Measurements from ENCODE around the gene PDE11A.
"Not testable (repeated sequence)": the region's sequence is repeated elsewhere in the genome, so short reads cannot be mapped to it uniquely, and the experiment has no call there.

Gene PDE11A

DNA sequence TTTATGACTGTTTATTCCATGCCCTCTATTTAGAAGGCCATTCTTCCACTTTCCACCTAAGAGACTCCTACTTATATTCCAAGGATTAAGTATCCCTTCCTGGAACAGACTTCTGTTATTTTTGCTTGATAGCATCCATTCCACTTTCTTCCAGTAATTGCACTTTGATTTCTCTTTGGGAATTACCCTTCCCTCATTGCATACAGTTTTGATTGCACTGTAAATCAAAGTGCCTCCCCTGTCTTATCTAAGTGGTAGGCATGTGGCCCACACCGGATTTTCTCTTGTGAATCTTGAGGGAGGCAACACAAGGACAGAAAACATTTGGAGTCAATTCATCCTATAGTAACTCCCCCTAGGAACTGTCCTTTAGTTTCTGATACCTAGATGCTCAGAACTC is 120.4 kb downstream of the PDE11A start:
- TF ChIP-seq, protein P1, sequence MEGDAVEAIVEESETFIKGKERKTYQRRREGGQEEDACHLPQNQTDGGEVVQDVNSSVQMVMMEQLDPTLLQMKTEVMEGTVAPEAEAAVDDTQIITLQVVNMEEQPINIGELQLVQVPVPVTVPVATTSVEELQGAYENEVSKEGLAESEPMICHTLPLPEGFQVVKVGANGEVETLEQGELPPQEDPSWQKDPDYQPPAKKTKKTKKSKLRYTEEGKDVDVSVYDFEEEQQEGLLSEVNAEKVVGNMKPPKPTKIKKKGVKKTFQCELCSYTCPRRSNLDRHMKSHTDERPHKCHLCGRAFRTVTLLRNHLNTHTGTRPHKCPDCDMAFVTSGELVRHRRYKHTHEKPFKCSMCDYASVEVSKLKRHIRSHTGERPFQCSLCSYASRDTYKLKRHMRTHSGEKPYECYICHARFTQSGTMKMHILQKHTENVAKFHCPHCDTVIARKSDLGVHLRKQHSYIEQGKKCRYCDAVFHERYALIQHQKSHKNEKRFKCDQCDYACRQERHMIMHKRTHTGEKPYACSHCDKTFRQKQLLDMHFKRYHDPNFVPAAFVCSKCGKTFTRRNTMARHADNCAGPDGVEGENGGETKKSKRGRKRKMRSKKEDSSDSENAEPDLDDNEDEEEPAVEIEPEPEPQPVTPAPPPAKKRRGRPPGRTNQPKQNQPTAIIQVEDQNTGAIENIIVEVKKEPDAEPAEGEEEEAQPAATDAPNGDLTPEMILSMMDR (IDR thresholded peaks at IDR 0.05; ENCODE audit: extremely low read depth, insufficient read depth, missing control alignments), result no peak
- DNase-seq (ENCODE audit: low spot score), result no peak
- in situ Hi-C loops (cut with MboI; ENCODE audit: low pct_unique_long_range_greater_than_20kb, low sequenced_read_pairs, unreplicated experiment), result no loop called here

DNA sequence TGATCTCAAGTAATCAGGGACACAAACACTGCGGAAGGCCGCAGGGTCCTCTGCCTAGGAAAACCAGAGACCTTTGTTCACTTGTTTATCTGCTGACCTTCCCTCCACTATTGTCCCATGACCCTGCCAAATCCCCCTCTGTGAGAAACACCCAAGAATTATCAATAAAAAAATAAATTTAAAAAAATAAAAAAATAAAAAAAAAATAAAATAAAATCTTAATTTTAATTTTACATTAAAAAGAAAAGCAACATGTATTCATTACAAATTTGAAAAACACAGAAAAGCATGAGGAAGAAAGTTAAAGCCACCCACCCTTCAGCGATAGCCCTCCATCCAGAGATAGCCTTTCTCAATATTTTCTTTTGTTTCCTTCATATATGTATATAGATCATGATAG is 125.0 kb downstream of the PDE11A start:
- DNase-seq (ENCODE audit: low spot score); in situ Hi-C loops (cut with MboI; ENCODE audit: low pct_unique_long_range_greater_than_20kb, low sequenced_read_pairs, unreplicated experiment): not testable (repeated sequence)

DNA sequence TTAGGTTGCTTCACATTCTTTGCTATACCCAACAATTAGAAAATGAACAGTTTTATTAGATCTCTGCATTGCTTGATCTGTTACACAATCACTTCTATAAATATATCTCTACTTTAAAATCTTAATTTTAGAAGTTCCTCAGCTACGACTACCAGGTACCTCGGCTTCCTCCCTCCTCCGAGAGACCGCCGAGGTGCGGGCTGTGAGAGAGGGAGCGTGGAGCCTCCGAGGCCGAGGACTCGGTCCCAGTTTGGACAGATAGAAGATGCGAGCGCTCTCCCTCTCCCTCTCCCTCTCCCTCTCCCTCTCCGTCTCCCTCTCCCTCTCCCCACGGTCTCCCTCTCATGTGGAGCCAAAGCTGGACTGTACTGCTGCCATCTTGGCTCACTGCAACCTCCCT is 128.0 kb downstream of the PDE11A start:
- in situ Hi-C loops (cut with MboI; ENCODE audit: low pct_unique_long_range_greater_than_20kb, low sequenced_read_pairs, unreplicated experiment); DNase-seq (ENCODE audit: low spot score): not testable (repeated sequence)

DNA sequence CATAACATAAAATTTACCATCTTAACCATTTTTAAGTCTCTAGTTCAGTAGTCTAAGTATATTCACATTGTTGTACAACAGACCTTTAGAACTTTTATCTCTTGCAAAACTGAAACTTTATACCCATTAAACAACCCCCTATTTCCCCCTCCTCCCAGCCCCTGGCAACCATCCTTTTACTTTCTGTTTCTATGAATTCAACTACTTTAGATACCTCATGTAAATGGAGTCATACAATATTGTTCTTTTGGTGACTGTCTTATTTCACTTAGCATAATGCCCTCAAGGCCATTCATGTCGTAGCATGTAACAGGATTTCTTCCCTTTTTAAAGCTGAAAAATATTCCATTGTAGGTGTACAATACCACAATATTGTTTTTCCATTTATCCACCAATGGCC is 129.8 kb downstream of the PDE11A start:
- DNase-seq (ENCODE audit: low spot score), result no peak
- TF ChIP-seq, protein P1 (IDR thresholded peaks at IDR 0.05; ENCODE audit: extremely low read depth, insufficient read depth, missing control alignments), result no peak
- in situ Hi-C loops (cut with MboI; ENCODE audit: low pct_unique_long_range_greater_than_20kb, low sequenced_read_pairs, unreplicated experiment), result no loop called here

DNA sequence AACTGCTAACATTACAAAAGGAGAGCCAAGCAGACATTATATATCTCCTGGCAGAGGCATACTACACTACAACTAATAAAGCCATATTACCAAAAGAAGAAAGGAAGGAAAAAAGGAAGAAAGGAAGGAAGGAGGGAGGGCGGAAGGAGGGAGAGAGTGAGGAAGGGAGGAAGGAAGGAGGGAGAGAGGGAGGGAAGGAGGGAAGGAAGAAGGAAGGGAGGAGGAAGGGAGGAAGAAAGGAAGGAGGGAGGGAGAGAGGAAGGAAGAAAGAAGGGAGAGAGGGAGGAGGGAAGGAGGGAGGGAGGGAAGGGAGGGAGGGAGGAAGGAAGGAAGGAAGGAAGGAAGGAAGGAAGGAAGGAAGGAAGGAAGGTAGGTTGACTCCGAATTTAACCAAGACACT is 133.4 kb downstream of the PDE11A start:
- in situ Hi-C loops (cut with MboI; ENCODE audit: low pct_unique_long_range_greater_than_20kb, low sequenced_read_pairs, unreplicated experiment), result no loop called here
- TF ChIP-seq, protein P1 (IDR thresholded peaks at IDR 0.05; ENCODE audit: extremely low read depth, insufficient read depth, missing control alignments), result no peak
- DNase-seq (ENCODE audit: low spot score), result no peak

DNA sequence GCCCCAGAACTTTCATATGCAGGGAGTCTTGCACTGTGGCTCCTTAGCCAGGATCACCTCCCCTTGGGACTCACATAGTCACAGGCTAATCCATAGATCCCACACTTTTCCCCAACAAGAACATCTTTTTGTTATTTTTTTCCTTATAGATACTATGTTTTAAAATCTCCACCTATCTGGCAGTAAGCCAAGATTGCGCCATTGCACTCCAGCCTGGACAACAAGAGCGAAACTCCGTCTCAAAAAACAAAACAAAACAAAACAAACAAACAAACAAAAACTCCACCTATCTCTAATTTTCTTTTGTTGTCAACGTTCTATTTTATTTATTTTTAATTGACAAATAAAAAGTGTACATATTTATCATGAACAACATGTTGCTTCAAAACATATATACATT is 141.7 kb downstream of the PDE11A start:
- in situ Hi-C loops (cut with MboI; ENCODE audit: low pct_unique_long_range_greater_than_20kb, low sequenced_read_pairs, unreplicated experiment), result no loop called here
- no peak for DNase-seq (ENCODE audit: low spot score)
- TF ChIP-seq, protein P1 (IDR thresholded peaks at IDR 0.05; ENCODE audit: extremely low read depth, insufficient read depth, missing control alignments), result no peak

DNA sequence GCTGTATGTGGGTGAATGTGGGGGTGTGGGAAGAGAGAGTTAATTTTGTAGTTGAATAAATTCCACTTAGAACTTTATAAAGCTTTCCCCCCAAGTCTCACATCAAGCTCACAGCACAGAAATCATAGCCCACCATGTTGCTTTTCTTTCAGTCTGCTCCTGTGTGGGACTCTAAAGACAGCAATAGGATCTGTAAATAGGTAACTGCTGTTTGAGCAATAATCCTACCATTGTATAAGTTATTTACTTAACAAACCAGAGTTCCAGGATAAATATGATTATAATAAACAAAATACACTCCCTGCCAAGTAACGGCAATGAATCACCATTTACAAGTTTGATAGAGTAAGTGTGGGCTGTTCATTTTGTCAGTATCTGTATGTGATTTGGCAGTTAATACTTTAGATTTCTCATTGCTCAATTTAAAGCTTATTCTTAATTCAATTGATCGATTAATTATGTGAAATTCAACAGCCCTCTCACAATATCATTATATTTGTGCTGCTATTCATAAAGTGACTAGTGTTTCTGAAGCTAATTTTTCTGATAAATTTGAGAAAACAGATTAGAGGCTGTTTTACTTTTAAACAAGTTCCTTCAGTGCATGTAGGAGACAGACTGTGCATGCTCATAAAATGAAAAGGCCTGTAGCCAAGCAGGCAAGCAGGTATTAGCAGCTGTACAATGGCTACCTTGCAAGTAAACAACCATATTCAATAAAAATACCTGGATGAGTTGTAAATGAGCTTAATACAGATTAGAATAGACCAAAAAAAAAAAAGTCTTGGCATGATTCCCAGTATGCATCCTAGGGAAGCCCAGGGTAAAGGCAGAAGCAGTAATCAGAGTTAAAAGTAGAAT is 142.7 kb downstream of the PDE11A start:
- TF ChIP-seq, protein P1 (IDR thresholded peaks at IDR 0.05; ENCODE audit: extremely low read depth, insufficient read depth, missing control alignments), result no peak
- DNase-seq (ENCODE audit: low spot score), result no peak
- in situ Hi-C loops (cut with MboI; ENCODE audit: low pct_unique_long_range_greater_than_20kb, low sequenced_read_pairs, unreplicated experiment), result no loop called here

Data from GM13977 (cell line).